Measurements from ENCODE around the gene EMC6. TPM values are rescaled to one million over a fixed set of nuclear protein-coding genes. Genes with fewer than 3 reads are reported as not detected.

EMC6 gene
- total and polyA plus RNA-seq, 2 of the 13 experiments (the other 11 are each of a cell fraction or from before 2014, with no cell fraction given) = 45.1 to 47.7 TPM

GRCh38 chr17:3695129-3695722 is 26.6 kb downstream of the EMC6 start (continued):
- no peak for TF ChIP-seq AKNA (CRISPR knock-in tag; IDR thresholded peaks at IDR 0.05; ENCODE audit: borderline replicate concordance)
- TF ChIP-seq ZNF609 (CRISPR knock-in tag; IDR thresholded peaks at IDR 0.05; ENCODE audit: borderline replicate concordance) = no peak
- TF ChIP-seq HIC2 (CRISPR knock-in tag; IDR thresholded peaks at IDR 0.05; ENCODE audit: low read depth) = peak; percentile 45; the same call in 1 of the 2 replicates
- TF ChIP-seq ZNF775 (CRISPR knock-in tag; IDR thresholded peaks at IDR 0.05; ENCODE audit: borderline replicate concordance) = no peak
- TF ChIP-seq KLF12 (CRISPR knock-in tag; IDR thresholded peaks at IDR 0.05; ENCODE audit: borderline replicate concordance) = no peak
- no peak for TF ChIP-seq ZNF629 (CRISPR knock-in tag; conservative IDR thresholded peaks at IDR 0.05)
- TF ChIP-seq MLXIP (CRISPR knock-in tag; IDR thresholded peaks at IDR 0.05; ENCODE audit: borderline replicate concordance) = no peak
- peak; percentile 42; the same call in 1 of the 2 replicates for TF ChIP-seq GABPB1 (CRISPR knock-in tag; IDR thresholded peaks at IDR 0.05)
- no peak for TF ChIP-seq BATF2 (CRISPR knock-in tag; IDR thresholded peaks at IDR 0.05)
- TF ChIP-seq JARID2 (CRISPR knock-in tag; IDR thresholded peaks at IDR 0.05; ENCODE audit: insufficient replicate concordance) = no peak
- no peak for TF ChIP-seq DMAP1 (CRISPR knock-in tag; IDR thresholded peaks at IDR 0.05)
- no peak for TF ChIP-seq ZNF713 (CRISPR knock-in tag; IDR thresholded peaks at IDR 0.05)
- TF ChIP-seq HNRNPL (IDR thresholded peaks at IDR 0.05; ENCODE audit: low read depth, low read length) = 0 out of 2 replicates have a peak, but pooled peaks have one; percentile 19

All from HepG2 (cell line).